Measurements from ENCODE around the gene TBX2. TPM values are rescaled to one million over a fixed set of nuclear protein-coding genes. Genes with fewer than 3 reads are reported as not detected.

The TBX2 gene
- total RNA-seq, 2 experiments from 2014 or later: not detected

GRCh38 chr17:61362852-61363600 lies 36.6 kb upstream of the TBX2 start:
- no peak overlapping the region for H3K4me3 Mint-ChIP-seq

GRCh38 chr17:61363601-61364462 lies 35.8 kb upstream of the TBX2 start:
- CTCF ChIA-PET: interaction anchor here (0.6 kb wide), 1 partner anchor 50 kb away, joined by 3 read pairs; no protein-coding TSS in a partner anchor
- no peak for DNase-seq

More at GRCh38 chr17:61362852-61363600, 36.6 kb upstream of the TBX2 start:
- intact Hi-C loops (cut with micrococcal nuclease): no loop called here
- Mint-ChIP-seq H3K27ac (no peak overlapping the region), H3K9me3 (no peaks in the 10 kb centered on the region), H3K4me1 (ENCODE audit: low read depth) (no peaks in the 10 kb centered on the region), H3K27me3 (ENCODE audit: low read depth) (no peaks in the 10 kb centered on the region), H3K36me3 (ENCODE audit: low read depth) (no peaks in the 10 kb centered on the region)
- no peak for DNase-seq
- CTCF ChIA-PET: interaction anchor here (0.6 kb wide), 1 partner anchor 50 kb away, joined by 3 read pairs; no protein-coding TSS in a partner anchor

GRCh38 chr17:61364463-61364846 lies 35.2 kb upstream of the TBX2 start:
- Mint-ChIP-seq H3K27me3 (ENCODE audit: low read depth) (no peaks in the 10 kb centered on the region), H3K27ac (no peak overlapping the region), H3K4me1 (ENCODE audit: low read depth) (no peaks in the 10 kb centered on the region), H3K36me3 (ENCODE audit: low read depth) (no peaks in the 10 kb centered on the region), H3K9me3 (no peaks in the 10 kb centered on the region), H3K4me3 (no peak overlapping the region)
- CTCF ChIA-PET: no interaction called here
- intact Hi-C loops (cut with micrococcal nuclease): no loop called here
- DNase-seq: no peak

More at GRCh38 chr17:61363601-61364462, 35.8 kb upstream of the TBX2 start:
- H3K36me3 Mint-ChIP-seq (ENCODE audit: low read depth): no peaks in the 10 kb centered on the region
- no peaks in the 10 kb centered on the region for H3K9me3 Mint-ChIP-seq
- no peak overlapping the region for H3K27ac Mint-ChIP-seq
- H3K4me3 Mint-ChIP-seq: no peak overlapping the region
- H3K27me3 Mint-ChIP-seq (ENCODE audit: low read depth): no peaks in the 10 kb centered on the region
- H3K4me1 Mint-ChIP-seq (ENCODE audit: low read depth): no peaks in the 10 kb centered on the region
- intact Hi-C loops (cut with micrococcal nuclease): no loop called here

- Mint-ChIP-seq H3K4me3 (no peak overlapping the region), H3K9me3 (no peaks in the 10 kb centered on the region), H3K36me3 (ENCODE audit: low read depth) (no peaks in the 10 kb centered on the region), H3K27ac (no peak overlapping the region), H3K27me3 (ENCODE audit: low read depth) (no peaks in the 10 kb centered on the region), H3K4me1 (ENCODE audit: low read depth) (no peaks in the 10 kb centered on the region)
- DNase-seq: no peak
- CTCF ChIA-PET: interaction anchor here (1.9 kb wide), 1 partner anchor 646 kb away, joined by 5 read pairs; no protein-coding TSS in a partner anchor
- intact Hi-C loops (cut with micrococcal nuclease): no loop called here
These were observed 33.4 kb upstream of the TBX2 start for GRCh38 chr17:61366076-61366714.

- CTCF ChIA-PET: interaction anchor here (0.6 to 1.9 kb wide), 2 partner anchors 131 to 646 kb away, joined by 5 to 7 read pairs; no protein-coding TSS in a partner anchor
- intact Hi-C loops (cut with micrococcal nuclease): no loop called here
- H3K4me1 Mint-ChIP-seq (ENCODE audit: low read depth): no peaks in the 10 kb centered on the region
- DNase-seq: no peak
- H3K27me3 Mint-ChIP-seq (ENCODE audit: low read depth): no peaks in the 10 kb centered on the region
- H3K27ac Mint-ChIP-seq: no peak overlapping the region
- no peaks in the 10 kb centered on the region for H3K9me3 Mint-ChIP-seq
- no peak overlapping the region for H3K4me3 Mint-ChIP-seq
- H3K36me3 Mint-ChIP-seq (ENCODE audit: low read depth): no peaks in the 10 kb centered on the region
These were observed 32.8 kb upstream of the TBX2 start for GRCh38 chr17:61366715-61367413.

- Mint-ChIP-seq H3K9me3 (no peaks in the 10 kb centered on the region), H3K27ac (no peak overlapping the region), H3K4me1 (ENCODE audit: low read depth) (no peaks in the 10 kb centered on the region), H3K4me3 (no peak overlapping the region), H3K36me3 (ENCODE audit: low read depth) (no peaks in the 10 kb centered on the region), H3K27me3 (ENCODE audit: low read depth) (no peaks in the 10 kb centered on the region)
- DNase-seq: no peak
- CTCF ChIA-PET: interaction anchor here (1.9 kb wide), 1 partner anchor 648 kb away, joined by 5 read pairs; no protein-coding TSS in a partner anchor
- intact Hi-C loops (cut with micrococcal nuclease): no loop called here
These were observed 31.4 kb upstream of the TBX2 start for GRCh38 chr17:61368049-61368831.

- H3K4me3 Mint-ChIP-seq: no peak overlapping the region
- DNase-seq: no peak
- H3K27me3 Mint-ChIP-seq (ENCODE audit: low read depth): no peaks in the 10 kb centered on the region
- no peaks in the 10 kb centered on the region for H3K4me1 Mint-ChIP-seq (ENCODE audit: low read depth)
- no peak overlapping the region for H3K27ac Mint-ChIP-seq
- CTCF ChIA-PET: no interaction called here
- intact Hi-C loops (cut with micrococcal nuclease): no loop called here
- H3K36me3 Mint-ChIP-seq (ENCODE audit: low read depth): no peaks in the 10 kb centered on the region
- H3K9me3 Mint-ChIP-seq: no peaks in the 10 kb centered on the region
These were observed 30.7 kb upstream of the TBX2 start for GRCh38 chr17:61368832-61369450.

- Mint-ChIP-seq H3K9me3 (no peaks in the 10 kb centered on the region), H3K4me3 (no peak overlapping the region), H3K4me1 (ENCODE audit: low read depth) (no peaks in the 10 kb centered on the region), H3K27ac (no peak overlapping the region), H3K36me3 (ENCODE audit: low read depth) (no peaks in the 10 kb centered on the region), H3K27me3 (ENCODE audit: low read depth) (no peaks in the 10 kb centered on the region)
- DNase-seq: no peak
- intact Hi-C loops (cut with micrococcal nuclease): no loop called here
- CTCF ChIA-PET: no interaction called here
These were observed 29.9 kb upstream of the TBX2 start for GRCh38 chr17:61369751-61370150.

GRCh38 chr17:61371179-61371578 lies 28.5 kb upstream of the TBX2 start:
- Mint-ChIP-seq H3K4me3 (no peak overlapping the region), H3K27ac (no peak overlapping the region), H3K36me3 (ENCODE audit: low read depth) (no peaks in the 10 kb centered on the region), H3K4me1 (ENCODE audit: low read depth) (no peaks in the 10 kb centered on the region), H3K27me3 (ENCODE audit: low read depth) (no peaks in the 10 kb centered on the region), H3K9me3 (no peaks in the 10 kb centered on the region)
- intact Hi-C loops (cut with micrococcal nuclease): no loop called here
- DNase-seq: no peak
- CTCF ChIA-PET: interaction anchor here (1.0 kb wide), 1 partner anchor 10 kb away, joined by 3 read pairs; no protein-coding TSS in a partner anchor

- Mint-ChIP-seq H3K36me3 (ENCODE audit: low read depth) (no peaks in the 10 kb centered on the region), H3K27ac (no peak overlapping the region), H3K27me3 (ENCODE audit: low read depth) (no peaks in the 10 kb centered on the region), H3K4me1 (ENCODE audit: low read depth) (no peaks in the 10 kb centered on the region), H3K4me3 (no peak overlapping the region), H3K9me3 (no peaks in the 10 kb centered on the region)
- CTCF ChIA-PET: interaction anchor here (1.0 kb wide), 1 partner anchor 10 kb away, joined by 3 read pairs; no protein-coding TSS in a partner anchor
- intact Hi-C loops (cut with micrococcal nuclease): no loop called here
- no peak for DNase-seq
These were observed 28.0 kb upstream of the TBX2 start for GRCh38 chr17:61371606-61372005.

GRCh38 chr17:61372436-61372835 lies 27.2 kb upstream of the TBX2 start:
- no peak overlapping the region for H3K4me3 Mint-ChIP-seq
- H3K27me3 Mint-ChIP-seq (ENCODE audit: low read depth): no peaks in the 10 kb centered on the region
- intact Hi-C loops (cut with micrococcal nuclease): no loop called here
- H3K4me1 Mint-ChIP-seq (ENCODE audit: low read depth): no peaks in the 10 kb centered on the region
- CTCF ChIA-PET: no interaction called here
- no peak for DNase-seq
- no peaks in the 10 kb centered on the region for H3K9me3 Mint-ChIP-seq
- no peak overlapping the region for H3K27ac Mint-ChIP-seq
- no peaks in the 10 kb centered on the region for H3K36me3 Mint-ChIP-seq (ENCODE audit: low read depth)
